Superior temporal gyrus (tissue), 1 donor: ENCODE data around the gene CRK.

ENCODE experiments used
- DNase-seq: peaks from one replicate; pipeline ENCODE4 v3.0.0-alpha.2; 2016; ENCODE audit errors: extremely low spot score

Gene CRK

GRCh38 chr17:1486802-1487695, 31.0 kb upstream of the CRK start:
- DNase-seq = no peak

GRCh38 chr17:1485423-1486376, 29.7 kb upstream of the CRK start:
- DNase-seq = no peak

GRCh38 chr17:1484676-1485422, 28.8 kb upstream of the CRK start:
- DNase-seq = no peak

- no peak for DNase-seq
These were observed 28.1 kb upstream of the CRK start for GRCh38 chr17:1484060-1484535.

- no peak for DNase-seq
These were observed 26.6 kb upstream of the CRK start for GRCh38 chr17:1482680-1483079.

- DNase-seq = no peak
These were observed 25.7 kb upstream of the CRK start for GRCh38 chr17:1481736-1482135.

GRCh38 chr17:1480747-1481465, 24.9 kb upstream of the CRK start:
- DNase-seq = no peak

GRCh38 chr17:1478418-1478817, 22.4 kb upstream of the CRK start:
- no peak for DNase-seq

GRCh38 chr17:1475321-1475854, 19.4 kb upstream of the CRK start:
- DNase-seq = no peak

GRCh38 chr17:1474402-1475189, 18.6 kb upstream of the CRK start:
- no peak for DNase-seq

GRCh38 chr17:1473841-1474240, 17.8 kb upstream of the CRK start:
- DNase-seq = peak; percentile 29

GRCh38 chr17:1473170-1473569, 17.1 kb upstream of the CRK start:
- no peak for DNase-seq

GRCh38 chr17:1471911-1472821, 16.1 kb upstream of the CRK start:
- no peak for DNase-seq

GRCh38 chr17:1471490-1471889, 15.5 kb upstream of the CRK start:
- DNase-seq = no peak

GRCh38 chr17:1470755-1471462, 14.9 kb upstream of the CRK start:
- DNase-seq = no peak

GRCh38 chr17:1470071-1470754, 14.2 kb upstream of the CRK start:
- DNase-seq = no peak

- no peak for DNase-seq
These were observed 13.3 kb upstream of the CRK start for GRCh38 chr17:1469231-1469852.
